ENCODE measurements around the gene IL10.
"Not testable (repeated sequence)": the region's sequence is repeated elsewhere in the genome, so short reads cannot be mapped to it uniquely, and the experiment has no call there.

The IL10 gene

GRCh38 chr1:206762741-206763364 is 9.4 kb downstream of the IL10 start:
- not testable (repeated sequence) for DNase-seq

- no peak for DNase-seq
Measured at GRCh38 chr1:206761159-206761768, 11.0 kb downstream of the IL10 start.

- DNase-seq, result no peak
Measured at GRCh38 chr1:206760590-206760989, 11.7 kb downstream of the IL10 start.

- peak; percentile 30 for DNase-seq
Measured at GRCh38 chr1:206757524-206758266, 14.6 kb downstream of the IL10 start.

GRCh38 chr1:206754011-206754410 is 18.3 kb downstream of the IL10 start:
- DNase-seq, result no peak

- no peak for DNase-seq
Measured at GRCh38 chr1:206753141-206753540, 19.2 kb downstream of the IL10 start.

- DNase-seq, result no peak
Measured at GRCh38 chr1:206752481-206752880, 19.8 kb downstream of the IL10 start.

GRCh38 chr1:206751891-206752290 is 20.4 kb downstream of the IL10 start:
- no peak for DNase-seq

GRCh38 chr1:206748348-206749030 is 23.8 kb downstream of the IL10 start:
- DNase-seq, result no peak

- no peak for DNase-seq
Measured at GRCh38 chr1:206745301-206745700, 27.0 kb downstream of the IL10 start.

GRCh38 chr1:206744683-206745082 is 27.6 kb downstream of the IL10 start:
- DNase-seq, result no peak

GRCh38 chr1:206742719-206743383 is 29.4 kb downstream of the IL10 start:
- no peak for DNase-seq

- no peak for DNase-seq
Measured at GRCh38 chr1:206741142-206741701, 31.1 kb downstream of the IL10 start.

GRCh38 chr1:206739411-206740076 is 32.8 kb downstream of the IL10 start:
- DNase-seq, result no peak

GRCh38 chr1:206738370-206739366 is 33.6 kb downstream of the IL10 start:
- DNase-seq, result no peak

GRCh38 chr1:206737729-206738201 is 34.5 kb downstream of the IL10 start:
- no peak for DNase-seq

- peak; percentile 59 for DNase-seq
Measured at GRCh38 chr1:206736878-206737728, 35.2 kb downstream of the IL10 start.

GRCh38 chr1:206735553-206736031 is 36.7 kb downstream of the IL10 start:
- no peak for DNase-seq

GRCh38 chr1:206734499-206735142 is 37.7 kb downstream of the IL10 start:
- DNase-seq, result peak; percentile 91
